Astrocyte (in vitro differentiated cells and primary cell): ENCODE data around the gene RAD51B. TPM values are rescaled to one million over a fixed set of nuclear protein-coding genes. Genes with fewer than 3 reads are reported as not detected.

ENCODE experiments used
- DNase-seq: peaks from one replicate; pipeline ENCODE4 v3.0.0-alpha.2; 2010; ENCODE audit warnings: low read depth
- FAIRE-seq: peaks from 2 replicates; lab custom pipeline; 2011; peaks lifted over from hg19 to GRCh38; lab: Jason Lieb, UNC
- H2AFZ ChIP-seq: 2 replicates; pipeline ENCODE4 v1.6.0; 2012; ENCODE audit warnings: low read depth, low read length, inconsistent platforms
- H3K27ac ChIP-seq: 2 replicates; pipeline ENCODE4 v1.5.1; 2011; ENCODE audit warnings: low read depth, low read length, inconsistent platforms
- H3K27me3 ChIP-seq: 2 replicates; pipeline ENCODE4 v1.6.0; 2011; ENCODE audit warnings: low read length, inconsistent platforms; ENCODE audit not compliant: insufficient read depth
- H3K36me3 ChIP-seq: 2 replicates; pipeline ENCODE4 v1.5.1; 2011; ENCODE audit warnings: low read length, inconsistent platforms; ENCODE audit not compliant: insufficient read depth
- H3K4me1 ChIP-seq: 2 replicates; pipeline ENCODE4 v1.5.1; 2011; ENCODE audit warnings: low read length, inconsistent platforms; ENCODE audit not compliant: insufficient read depth
- H3K4me2 ChIP-seq: 2 replicates; pipeline ENCODE4 v1.6.0; 2012; ENCODE audit warnings: low read length, inconsistent platforms
- H3K4me3 ChIP-seq: 2 replicates; pipeline ENCODE4 v1.5.1; 2011; ENCODE audit warnings: low read depth, mild to moderate bottlenecking, low read length, inconsistent platforms; ENCODE audit not compliant: insufficient read depth
- H3K79me2 ChIP-seq: 2 replicates; pipeline ENCODE4 v1.6.0; 2012; ENCODE audit warnings: mild to moderate bottlenecking, low read length, inconsistent platforms; ENCODE audit not compliant: insufficient read depth
- H3K9ac ChIP-seq: 2 replicates; pipeline ENCODE4 v1.6.0; 2012; ENCODE audit warnings: mild to moderate bottlenecking, low read length, inconsistent platforms
- H3K9me3 ChIP-seq: 2 replicates; pipeline ENCODE4 v1.5.1; 2012; ENCODE audit warnings: low read depth, mild to moderate bottlenecking, low read length, inconsistent platforms; ENCODE audit not compliant: insufficient read depth
- H4K20me1 ChIP-seq: 2 replicates; pipeline ENCODE4 v1.6.0; 2012; ENCODE audit warnings: low read length, inconsistent platforms; ENCODE audit not compliant: insufficient read depth
- H3K27ac Mint-ChIP-seq: one replicate; pipeline ENCODE4 v1.8.0; 2021; ENCODE audit warnings: mild to moderate bottlenecking, mixed read lengths; ENCODE audit not compliant: unreplicated experiment
- H3K27me3 Mint-ChIP-seq: one replicate; pipeline ENCODE4 v1.8.0; 2021; ENCODE audit warnings: low read depth, mixed read lengths; ENCODE audit not compliant: unreplicated experiment
- H3K36me3 Mint-ChIP-seq: one replicate; pipeline ENCODE4 v1.8.0; 2021; ENCODE audit warnings: low read depth, mixed read lengths; ENCODE audit not compliant: unreplicated experiment
- H3K4me1 Mint-ChIP-seq: one replicate; pipeline ENCODE4 v1.8.0; 2021; ENCODE audit warnings: low read depth, mixed read lengths; ENCODE audit not compliant: unreplicated experiment
- H3K4me3 Mint-ChIP-seq: one replicate; pipeline ENCODE4 v1.8.0; 2021; ENCODE audit warnings: mild to moderate bottlenecking, moderate library complexity, mixed read lengths; ENCODE audit not compliant: unreplicated experiment
- H3K9me3 Mint-ChIP-seq: one replicate; pipeline ENCODE4 v1.8.0; 2021; ENCODE audit warnings: mild to moderate bottlenecking, mixed read lengths; ENCODE audit not compliant: unreplicated experiment
- EZH2 ChIP-seq: IDR thresholded peaks from 2 replicates; pipeline ENCODE4 v1.6.1; 2012; ENCODE audit warnings: mild to moderate bottlenecking, low read length, inconsistent platforms; ENCODE audit not compliant: insufficient read depth
- total RNA-seq: library from RNA; stranded (reverse); gene quantifications from 2 replicates; pipeline ENCODE4 v1.2.1, GENCODE V29; 2021
- TF ChIP-seq, protein P1 (sequence below): IDR thresholded peaks from 2 replicates; pipeline ENCODE4 v1.5.1; 2011; ENCODE audit warnings: low read depth, mild to moderate bottlenecking, inconsistent platforms, low read length, moderate library complexity; ENCODE audit not compliant: insufficient read depth

Gene RAD51B
- total RNA-seq, 1 donor from 2014 or later: 10.8 TPM

DNA sequence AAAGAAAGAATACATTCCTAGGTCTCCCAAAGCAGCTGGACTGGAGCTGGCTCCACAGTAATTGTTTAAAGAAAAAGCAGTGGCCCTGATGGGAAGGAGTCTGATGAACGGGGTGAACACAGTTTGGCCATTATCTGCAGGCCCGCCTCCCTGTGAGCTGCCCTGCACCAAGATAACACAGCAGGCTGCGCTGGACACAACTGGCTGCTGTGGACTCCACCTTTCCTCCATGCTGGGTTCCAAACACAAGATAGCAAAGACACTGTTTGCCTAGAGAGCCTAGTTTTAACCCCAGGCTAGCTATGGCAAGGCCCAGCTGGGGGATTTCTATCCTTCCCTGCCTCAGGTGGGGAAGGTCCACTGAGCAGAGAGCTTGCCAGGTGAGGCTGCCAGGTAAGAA lies 938.7 kb downstream of the RAD51B start:
- no peaks in the 10 kb centered on the region for H3K9me3 Mint-ChIP-seq
- H3K4me2 ChIP-seq: no peak overlapping the region
- no peak overlapping the region for H3K4me3 ChIP-seq
- H3K4me3 Mint-ChIP-seq: no peak overlapping the region
- no peaks in the 10 kb centered on the region for H3K9me3 ChIP-seq
- no peaks in the 10 kb centered on the region for H4K20me1 ChIP-seq
- H3K27me3 ChIP-seq: no peaks in the 10 kb centered on the region
- no peaks in the 10 kb centered on the region for H3K36me3 ChIP-seq
- H3K27me3 Mint-ChIP-seq: peaks cover 10% of the 10 kb centered on the region
- no peak overlapping the region for H3K27ac Mint-ChIP-seq
- TF ChIP-seq, protein P1, sequence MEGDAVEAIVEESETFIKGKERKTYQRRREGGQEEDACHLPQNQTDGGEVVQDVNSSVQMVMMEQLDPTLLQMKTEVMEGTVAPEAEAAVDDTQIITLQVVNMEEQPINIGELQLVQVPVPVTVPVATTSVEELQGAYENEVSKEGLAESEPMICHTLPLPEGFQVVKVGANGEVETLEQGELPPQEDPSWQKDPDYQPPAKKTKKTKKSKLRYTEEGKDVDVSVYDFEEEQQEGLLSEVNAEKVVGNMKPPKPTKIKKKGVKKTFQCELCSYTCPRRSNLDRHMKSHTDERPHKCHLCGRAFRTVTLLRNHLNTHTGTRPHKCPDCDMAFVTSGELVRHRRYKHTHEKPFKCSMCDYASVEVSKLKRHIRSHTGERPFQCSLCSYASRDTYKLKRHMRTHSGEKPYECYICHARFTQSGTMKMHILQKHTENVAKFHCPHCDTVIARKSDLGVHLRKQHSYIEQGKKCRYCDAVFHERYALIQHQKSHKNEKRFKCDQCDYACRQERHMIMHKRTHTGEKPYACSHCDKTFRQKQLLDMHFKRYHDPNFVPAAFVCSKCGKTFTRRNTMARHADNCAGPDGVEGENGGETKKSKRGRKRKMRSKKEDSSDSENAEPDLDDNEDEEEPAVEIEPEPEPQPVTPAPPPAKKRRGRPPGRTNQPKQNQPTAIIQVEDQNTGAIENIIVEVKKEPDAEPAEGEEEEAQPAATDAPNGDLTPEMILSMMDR: no peak
- TF ChIP-seq EZH2: no peak
- no peak overlapping the region for H3K9ac ChIP-seq
- no peaks in the 10 kb centered on the region for H3K36me3 Mint-ChIP-seq
- DNase-seq (no peak), FAIRE-seq (no peak)
- peaks cover 10% of the 10 kb centered on the region for H3K4me1 ChIP-seq
- peaks cover 7% of the 10 kb centered on the region for H3K4me1 Mint-ChIP-seq
- no peak overlapping the region for H2AFZ ChIP-seq
- no peak overlapping the region for H3K27ac ChIP-seq
- no peaks in the 10 kb centered on the region for H3K79me2 ChIP-seq

DNA sequence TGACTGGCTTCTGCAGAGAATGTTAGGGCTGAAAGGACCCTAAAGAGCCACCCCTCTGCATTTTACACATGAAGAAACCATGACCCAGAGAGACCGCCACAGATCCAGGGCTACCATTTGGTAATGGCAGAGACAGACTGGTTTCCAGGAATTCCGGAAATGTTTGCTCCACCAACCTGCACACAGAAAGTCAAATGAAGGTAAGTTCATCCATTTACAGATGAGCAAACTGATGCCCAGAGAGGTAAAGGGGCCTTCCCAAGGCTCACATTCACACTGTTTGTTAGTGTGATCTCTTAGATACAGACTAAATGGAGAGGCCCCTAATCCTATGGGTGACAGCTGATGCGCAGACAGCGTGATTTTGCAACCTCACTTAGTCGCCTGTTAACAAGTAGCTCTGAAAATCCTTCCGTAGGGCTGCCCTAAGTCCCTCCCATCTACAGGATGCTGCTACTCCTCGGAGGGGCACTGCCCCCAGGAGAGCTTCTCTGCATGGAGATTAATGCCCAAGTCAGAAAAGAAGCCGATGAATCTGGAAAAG lies 939.5 kb downstream of the RAD51B start:
- H3K27ac ChIP-seq: no peak overlapping the region
- H3K27me3 ChIP-seq: no peaks in the 10 kb centered on the region
- no peaks in the 10 kb centered on the region for H4K20me1 ChIP-seq
- FAIRE-seq (no peak), DNase-seq (no peak)
- no peaks in the 10 kb centered on the region for H3K9me3 ChIP-seq
- TF ChIP-seq, protein P1: no peak
- TF ChIP-seq EZH2: no peak
- no peak overlapping the region for H3K4me3 ChIP-seq
- H3K36me3 Mint-ChIP-seq: no peaks in the 10 kb centered on the region
- no peak overlapping the region for H3K27ac Mint-ChIP-seq
- no peak overlapping the region for H3K9ac ChIP-seq
- H3K36me3 ChIP-seq: no peaks in the 10 kb centered on the region
- no peak overlapping the region for H2AFZ ChIP-seq
- H3K27me3 Mint-ChIP-seq: peaks cover 10% of the 10 kb centered on the region
- no peak overlapping the region for H3K4me3 Mint-ChIP-seq
- H3K4me1 Mint-ChIP-seq: peaks cover 12% of the 10 kb centered on the region
- H3K79me2 ChIP-seq: no peaks in the 10 kb centered on the region
- no peak overlapping the region for H3K4me2 ChIP-seq
- peaks cover 15% of the 10 kb centered on the region for H3K4me1 ChIP-seq
- no peaks in the 10 kb centered on the region for H3K9me3 Mint-ChIP-seq

DNA sequence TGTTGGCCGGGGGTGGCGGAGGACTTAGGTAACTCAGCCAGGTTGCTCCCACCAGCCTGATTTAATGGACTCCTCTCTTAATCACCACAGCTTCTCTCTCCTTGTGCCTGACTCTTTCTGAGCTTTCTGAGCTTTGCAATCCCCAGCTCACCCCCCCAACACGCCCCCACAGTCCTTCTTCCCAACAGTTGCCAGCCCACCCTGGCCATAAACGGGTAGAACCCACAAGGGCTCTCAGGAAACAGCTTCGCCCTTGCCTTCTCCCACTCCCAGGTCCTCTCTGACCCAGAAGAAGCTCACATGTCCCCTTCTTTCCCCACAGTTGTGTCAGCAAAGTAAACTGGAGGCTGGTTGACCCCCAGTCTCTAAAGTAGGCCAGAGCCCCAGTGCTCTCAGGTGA lies 940.4 kb downstream of the RAD51B start:
- Histone ChIP-seq H3K79me2 (no peaks in the 10 kb centered on the region), H3K4me1 (peaks cover 15% of the 10 kb centered on the region), H3K36me3 (no peaks in the 10 kb centered on the region), H3K27me3 (no peaks in the 10 kb centered on the region), H3K4me3 (no peak overlapping the region), H3K9me3 (no peaks in the 10 kb centered on the region), H2AFZ (no peak overlapping the region), H3K9ac (no peak overlapping the region), H3K4me2 (no peak overlapping the region), H3K27ac (no peak overlapping the region), H4K20me1 (no peaks in the 10 kb centered on the region)
- FAIRE-seq (no peak), DNase-seq (no peak)
- TF ChIP-seq, protein P1: no peak
- TF ChIP-seq EZH2: no peak
- Mint-ChIP-seq H3K36me3 (no peaks in the 10 kb centered on the region), H3K4me3 (no peak overlapping the region), H3K9me3 (no peaks in the 10 kb centered on the region), H3K4me1 (peaks cover 12% of the 10 kb centered on the region), H3K27ac (no peak overlapping the region), H3K27me3 (peaks cover 4% of the 10 kb centered on the region)
